HepG2 (cell line): Measurements from ENCODE around the gene SLC25A1.

Experiments used
- CBX1 ChIP-seq: IDR thresholded peaks from one replicate; pipeline ENCODE4 v1.6.1; 2016; ENCODE audit warnings: antibody characterized with exemption, low read depth
- FOXP1 ChIP-seq, 2 experiments: fragments of 450-650 bp in 1 of 2; IDR thresholded peaks; 2 replicates each; pipeline ENCODE4 v1.6.1; 2017 to 2018; ENCODE audit warnings: antibody characterized with exemption in 1 of 2
- HDAC2 ChIP-seq: sonication (generic); formaldehyde crosslinking; IDR thresholded peaks from 2 replicates; pipeline ENCODE4 v1.4.0; 2020; ENCODE audit warnings: missing genetic modification reagents
- PHF8 ChIP-seq: sonication (generic); formaldehyde crosslinking; IDR thresholded peaks from 2 replicates; pipeline ENCODE4 v1.5.0; 2020; ENCODE audit warnings: missing genetic modification reagents
- POLR2AphosphoS5 ChIP-seq: IDR thresholded peaks from 2 replicates; pipeline ENCODE4 v1.6.1; 2012; ENCODE audit warnings: low read depth, low read length
- TF ChIP-seq, protein P1 (sequence below): IDR thresholded peaks from 2 replicates; pipeline ENCODE4 v1.6.1; 2016
- TF ChIP-seq, protein P2 (sequence below): sonication (generic); formaldehyde crosslinking; conservative IDR thresholded peaks from 2 replicates; pipeline ENCODE4 v1.4.0; 2020; ENCODE audit warnings: missing genetic modification reagents
- TF ChIP-seq, protein P3 (sequence below): sonication (generic); formaldehyde crosslinking; IDR thresholded peaks from 2 replicates; pipeline ENCODE4 v1.5.0; 2020; ENCODE audit warnings: mild to moderate bottlenecking, missing genetic modification reagents, moderate library complexity

DNA sequence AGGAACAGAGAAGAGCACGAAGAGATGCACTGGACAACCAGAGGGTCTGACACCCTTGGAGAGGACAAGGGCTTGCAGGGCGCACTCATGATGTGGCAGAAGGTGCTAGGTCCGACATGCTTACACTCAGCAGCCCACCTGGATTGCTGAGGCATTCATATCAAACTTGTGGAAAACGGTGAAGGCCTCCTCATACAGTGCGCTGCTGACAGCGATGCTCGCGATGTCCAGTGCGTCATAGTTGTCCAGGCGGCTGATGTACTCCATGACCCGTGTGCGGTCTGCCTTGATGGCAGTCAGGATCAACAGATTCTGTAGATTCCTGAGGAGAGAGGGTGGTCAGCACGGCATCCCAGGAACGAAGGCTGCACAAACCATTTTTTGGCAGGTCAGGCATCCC is 31.7 kb upstream of the SLC25A1 start:
- TF ChIP-seq, protein P1, sequence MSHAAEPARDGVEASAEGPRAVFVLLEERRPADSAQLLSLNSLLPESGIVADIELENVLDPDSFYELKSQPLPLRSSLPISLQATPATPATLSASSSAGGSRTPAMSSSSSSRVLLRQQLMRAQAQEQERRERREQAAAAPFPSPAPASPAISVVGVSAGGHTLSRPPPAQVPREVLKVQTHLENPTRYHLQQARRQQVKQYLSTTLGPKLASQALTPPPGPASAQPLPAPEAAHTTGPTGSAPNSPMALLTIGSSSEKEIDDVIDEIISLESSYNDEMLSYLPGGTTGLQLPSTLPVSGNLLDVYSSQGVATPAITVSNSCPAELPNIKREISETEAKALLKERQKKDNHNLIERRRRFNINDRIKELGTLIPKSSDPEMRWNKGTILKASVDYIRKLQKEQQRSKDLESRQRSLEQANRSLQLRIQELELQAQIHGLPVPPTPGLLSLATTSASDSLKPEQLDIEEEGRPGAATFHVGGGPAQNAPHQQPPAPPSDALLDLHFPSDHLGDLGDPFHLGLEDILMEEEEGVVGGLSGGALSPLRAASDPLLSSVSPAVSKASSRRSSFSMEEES (CRISPR knock-in tag) = no peak
- TF ChIP-seq, protein P2, sequence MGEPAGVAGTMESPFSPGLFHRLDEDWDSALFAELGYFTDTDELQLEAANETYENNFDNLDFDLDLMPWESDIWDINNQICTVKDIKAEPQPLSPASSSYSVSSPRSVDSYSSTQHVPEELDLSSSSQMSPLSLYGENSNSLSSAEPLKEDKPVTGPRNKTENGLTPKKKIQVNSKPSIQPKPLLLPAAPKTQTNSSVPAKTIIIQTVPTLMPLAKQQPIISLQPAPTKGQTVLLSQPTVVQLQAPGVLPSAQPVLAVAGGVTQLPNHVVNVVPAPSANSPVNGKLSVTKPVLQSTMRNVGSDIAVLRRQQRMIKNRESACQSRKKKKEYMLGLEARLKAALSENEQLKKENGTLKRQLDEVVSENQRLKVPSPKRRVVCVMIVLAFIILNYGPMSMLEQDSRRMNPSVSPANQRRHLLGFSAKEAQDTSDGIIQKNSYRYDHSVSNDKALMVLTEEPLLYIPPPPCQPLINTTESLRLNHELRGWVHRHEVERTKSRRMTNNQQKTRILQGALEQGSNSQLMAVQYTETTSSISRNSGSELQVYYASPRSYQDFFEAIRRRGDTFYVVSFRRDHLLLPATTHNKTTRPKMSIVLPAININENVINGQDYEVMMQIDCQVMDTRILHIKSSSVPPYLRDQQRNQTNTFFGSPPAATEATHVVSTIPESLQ (CRISPR knock-in tag) = no peak
- TF ChIP-seq POLR2AphosphoS5 (no peak), FOXP1 (IDR thresholded peaks at IDR 0.05) (no peak), FOXP1 (CRISPR knock-in tag; IDR thresholded peaks at IDR 0.05) (no peak), PHF8 (no peak), HDAC2 (CRISPR knock-in tag) (no peak), CBX1 (no peak)
- TF ChIP-seq, protein P3, sequence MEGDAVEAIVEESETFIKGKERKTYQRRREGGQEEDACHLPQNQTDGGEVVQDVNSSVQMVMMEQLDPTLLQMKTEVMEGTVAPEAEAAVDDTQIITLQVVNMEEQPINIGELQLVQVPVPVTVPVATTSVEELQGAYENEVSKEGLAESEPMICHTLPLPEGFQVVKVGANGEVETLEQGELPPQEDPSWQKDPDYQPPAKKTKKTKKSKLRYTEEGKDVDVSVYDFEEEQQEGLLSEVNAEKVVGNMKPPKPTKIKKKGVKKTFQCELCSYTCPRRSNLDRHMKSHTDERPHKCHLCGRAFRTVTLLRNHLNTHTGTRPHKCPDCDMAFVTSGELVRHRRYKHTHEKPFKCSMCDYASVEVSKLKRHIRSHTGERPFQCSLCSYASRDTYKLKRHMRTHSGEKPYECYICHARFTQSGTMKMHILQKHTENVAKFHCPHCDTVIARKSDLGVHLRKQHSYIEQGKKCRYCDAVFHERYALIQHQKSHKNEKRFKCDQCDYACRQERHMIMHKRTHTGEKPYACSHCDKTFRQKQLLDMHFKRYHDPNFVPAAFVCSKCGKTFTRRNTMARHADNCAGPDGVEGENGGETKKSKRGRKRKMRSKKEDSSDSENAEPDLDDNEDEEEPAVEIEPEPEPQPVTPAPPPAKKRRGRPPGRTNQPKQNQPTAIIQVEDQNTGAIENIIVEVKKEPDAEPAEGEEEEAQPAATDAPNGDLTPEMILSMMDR (CRISPR knock-in tag) = no peak
